Pancreas (tissue), 10 donors: Measurements from ENCODE around the gene CDH4. TPM values are rescaled to one million over a fixed set of nuclear protein-coding genes. Genes with fewer than 3 reads are reported as not detected.

Source experiments
- ATAC-seq, 4 donors: fragments of 200-7000 bp; cut with Tn5 transposase; one replicate each; pipeline versions ENCODE4 v1.8.0 to v1.9.1; 2020; ENCODE audit warnings: mild to moderate bottlenecking in 4 of 4, moderate library complexity in 4 of 4
- DNase-seq, 6 donors: peaks; one replicate each; pipeline ENCODE4 v3.0.0-alpha.2; 2020
- FAIRE-seq: peaks from 2 replicates; lab custom pipeline; 2012; peaks lifted over from hg19 to GRCh38; lab: Jason Lieb, UNC
- H3K27ac ChIP-seq, 4 donors: fragments of 200-600 bp; sonication (generic); 1 replicate in 3 of 4; 2 replicates in 1 of 4; pipeline versions ENCODE4 v1.5.0 to v1.8.0; 2020
- H3K27me3 ChIP-seq, 4 donors: fragments of 200-600 bp; one replicate each; pipeline ENCODE4 v1.8.0; 2021
- H3K36me3 ChIP-seq, 3 donors: fragments of 200-600 bp; sonication (generic) in 1 of 3; one replicate each; pipeline versions ENCODE4 v1.5.0 to v1.8.0; 2020 to 2021
- H3K4me1 ChIP-seq, 3 donors: fragments of 200-600 bp; one replicate each; pipeline ENCODE4 v1.8.0; 2021
- H3K4me3 ChIP-seq, 4 donors: fragments of 200-600 bp; sonication (generic) in 2 of 4; one replicate each; pipeline versions ENCODE4 v1.5.0 to v1.8.0; 2020 to 2021
- H3K9me3 ChIP-seq, 4 donors: fragments of 200-600 bp; one replicate each; pipeline ENCODE4 v1.8.0; 2021
- CTCF ChIP-seq, 4 donors: fragments of 200-600 bp; sonication (generic) in 3 of 4; IDR thresholded peaks; one replicate each; pipeline versions ENCODE4 v1.5.0 to v1.8.0; 2021; ENCODE audit warnings: antibody characterized with exemption in 4 of 4
- WGBS, 2 donors: extraction: QIAGEN DNeasy Blood & Tissue Kit; methylation state at CpG; one replicate each; pipeline ENCODE4 v1.1.7; 2013; 5-methylcytosine and 5-hydroxymethylcytosine counted together
- intact Hi-C, 3 donors: fragments of 100-400 bp; cut with DNase I; formaldehyde crosslinking; loops; one replicate each; pipeline versions ENCODE4 v1.11.1 to v1.14.2; 2022
- polyA plus RNA-seq, 2 donors: library from polyadenylated mRNA; stranded (reverse); fragments of 200-250 nt; gene quantifications; one replicate each; pipeline ENCODE4 v1.2.3, GENCODE V29; 2013
- total RNA-seq, 6 donors: library from RNA; stranded (reverse); fragmentation: NEBNext Ultra II Directional in 4 of 6; extraction: Animal tissue kit (Norgen Biotek cat#: 25700) in 4 of 6; gene quantifications; one replicate each; pipeline versions ENCODE4 v1.2.1 to v1.2.4, GENCODE V29; 2021 to 2023
- donor health status: healthy with polysubstance abuse.
- donor health status: DM: no; HTN: no; CAD: no; lungs with moderate emphysema.
- donor health status: DM: no; HTN: no; CAD: no.
- donor health status: control.
- donor health status: control.
- donor health status: Bipolar disorder and iron deficiency.
- donor health status: DM: yes; HTN: yes; CAD: no.
- donor health status: DM: no; HTN: no; CAD: no.
- donor health status: DM: no; HTN: no; CAD: no.
- donor health status: DM: yes; HTN: yes; CAD: no.

CDH4 gene
- total and polyA plus RNA-seq, 8 donors: 0.04 to 1.4 (median 0.27) TPM

DNA sequence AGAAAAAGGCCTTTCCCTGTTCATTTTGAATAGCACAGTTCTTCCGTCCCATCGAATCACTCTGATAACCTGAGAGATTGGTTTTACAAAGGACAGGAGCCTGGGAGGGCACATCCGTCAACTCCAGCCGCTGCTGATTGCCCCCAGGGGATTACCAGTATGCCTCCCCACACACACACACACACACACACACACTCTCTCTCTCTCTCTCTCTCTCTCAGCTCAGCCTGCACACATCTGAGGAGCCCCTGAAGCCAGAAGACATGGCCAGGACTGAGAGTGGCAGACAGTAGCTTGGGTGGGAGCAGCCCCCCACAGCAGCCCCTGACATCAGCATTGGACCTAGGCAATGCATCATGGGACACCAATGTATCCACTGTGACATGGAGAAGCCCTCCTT, 13.2 kb upstream of the CDH4 start:
- Histone ChIP-seq H3K36me3 (no peaks in the 10 kb centered on the region), H3K4me1 (no peaks in the 10 kb centered on the region), H3K4me3 (no peak overlapping the region), H3K27ac (no peak overlapping the region), H3K27me3 (no peaks in the 10 kb centered on the region), H3K9me3 (no peaks in the 10 kb centered on the region)
- no peak for TF ChIP-seq CTCF (IDR thresholded peaks at IDR 0.05)
- DNase-seq (no peak), FAIRE-seq (no peak), ATAC-seq (no peak)
- intact Hi-C loops: no loop called here
- 23 to 29% methylated on average over 4 of the region's 4 CpGs for WGBS, 2 donors

DNA sequence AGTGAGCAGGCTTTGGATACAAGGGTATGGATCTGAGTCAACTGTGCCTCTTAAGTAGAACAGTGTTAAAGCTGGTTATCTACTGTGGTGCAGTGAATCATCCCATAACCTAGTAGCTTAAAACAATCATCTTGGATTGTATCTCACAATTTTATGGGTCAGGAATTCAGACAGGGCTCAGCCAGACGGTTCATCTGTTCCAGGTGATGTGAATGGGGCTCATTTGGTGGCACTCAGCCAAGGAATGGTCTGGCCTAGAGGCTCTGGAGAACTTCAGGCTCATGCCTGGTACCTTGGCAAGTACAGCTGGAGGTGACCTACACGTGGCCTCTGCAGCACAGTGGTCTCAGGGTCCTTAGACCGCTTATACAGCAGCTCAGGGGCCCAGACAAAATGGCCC, 11.2 kb upstream of the CDH4 start:
- FAIRE-seq: no peak
- no peak for DNase-seq
- H3K27ac ChIP-seq: no peak overlapping the region
- no peaks in the 10 kb centered on the region for H3K4me1 ChIP-seq
- no peaks in the 10 kb centered on the region for H3K36me3 ChIP-seq
- no peak for ATAC-seq
- intact Hi-C loops: no loop called here
- H3K4me3 ChIP-seq: no peak overlapping the region
- no peaks in the 10 kb centered on the region for H3K9me3 ChIP-seq
- H3K27me3 ChIP-seq: no peaks in the 10 kb centered on the region
- no peak for TF ChIP-seq CTCF (IDR thresholded peaks at IDR 0.05)
- 38 to 51% methylated on average over 3 of the region's 3 CpGs for WGBS, 2 donors

- FAIRE-seq: no peak
- intact Hi-C loops: no loop called here
- 42 to 64% methylated on average over 8 of the region's 8 CpGs for WGBS, 2 donors
- TF ChIP-seq CTCF (IDR thresholded peaks at IDR 0.05): no peak
- Histone ChIP-seq H3K4me1 (no peaks in the 10 kb centered on the region), H3K27me3 (no peaks in the 10 kb centered on the region), H3K9me3 (no peaks in the 10 kb centered on the region), H3K4me3 (no peak overlapping the region), H3K36me3 (no peaks in the 10 kb centered on the region), H3K27ac (no peak overlapping the region)
- no peak for ATAC-seq
- DNase-seq: no peak
These were observed 7.8 kb upstream of the CDH4 start for GRCh38 chr20:61244213-61244612.

DNA sequence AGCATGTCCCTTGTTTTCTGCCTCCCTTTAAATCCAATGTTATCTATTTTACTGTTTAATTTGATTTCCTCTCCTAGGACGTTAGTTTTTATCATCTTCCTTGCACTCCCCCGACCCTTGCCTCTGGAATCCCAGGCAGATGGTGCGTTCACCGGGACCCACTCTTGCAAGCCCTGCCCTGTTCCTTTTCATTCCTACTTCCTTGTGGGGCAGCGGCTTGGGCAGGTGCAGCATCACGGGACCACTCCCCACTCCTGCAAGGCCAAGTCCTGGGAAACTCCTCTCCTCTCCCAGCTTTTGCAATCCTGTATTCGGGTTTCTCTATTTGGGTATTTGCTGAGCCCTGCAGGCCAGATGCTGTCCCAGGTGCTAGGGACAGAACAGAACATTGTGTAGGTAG, 5.8 kb upstream of the CDH4 start:
- no peak for TF ChIP-seq CTCF (IDR thresholded peaks at IDR 0.05)
- no peaks in the 10 kb centered on the region for H3K9me3 ChIP-seq
- no peak overlapping the region for H3K4me3 ChIP-seq
- H3K27me3 ChIP-seq: peaks cover 0 to 7% (median under 1%) of the 10 kb centered on the region in 4 donors
- DNase-seq (no peak), FAIRE-seq (no peak), ATAC-seq (no peak)
- no peaks in the 10 kb centered on the region for H3K36me3 ChIP-seq
- no peaks in the 10 kb centered on the region for H3K4me1 ChIP-seq
- WGBS, 2 donors: 30 to 34% methylated on average over 7 of the region's 7 CpGs
- intact Hi-C loops: no loop called here
- no peak overlapping the region for H3K27ac ChIP-seq

DNA sequence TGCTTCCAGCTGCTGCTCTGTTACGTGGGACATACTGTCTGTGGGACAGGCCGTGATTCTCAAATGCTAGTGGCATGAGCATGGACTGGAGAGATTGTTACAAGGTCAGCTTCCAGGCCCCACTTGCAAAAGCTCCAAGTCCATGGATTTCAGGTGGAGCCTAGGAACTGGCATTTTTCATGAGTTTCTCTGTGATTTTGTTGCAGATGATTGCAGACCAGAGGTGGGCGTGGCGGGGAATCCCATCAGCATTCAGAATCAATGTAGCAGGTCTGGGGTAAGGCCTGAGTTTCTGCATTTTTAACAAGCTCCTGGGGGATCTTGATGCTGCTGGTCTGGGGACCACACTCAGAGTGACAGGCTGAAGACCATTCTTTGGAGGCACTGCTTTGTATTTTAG, 2.4 kb upstream of the CDH4 start:
- no peak overlapping the region for H3K4me3 ChIP-seq
- ATAC-seq (no peak), FAIRE-seq (no peak), DNase-seq (no peak)
- H3K9me3 ChIP-seq: no peaks in the 10 kb centered on the region
- no peak for TF ChIP-seq CTCF (IDR thresholded peaks at IDR 0.05)
- intact Hi-C loops: no loop called here
- no peak overlapping the region for H3K27ac ChIP-seq
- H3K27me3 ChIP-seq: peaks cover 0 to 18% (median 2%) of the 10 kb centered on the region in 4 donors
- H3K36me3 ChIP-seq: no peaks in the 10 kb centered on the region
- no peaks in the 10 kb centered on the region for H3K4me1 ChIP-seq
- 81 to 88% methylated on average over 4 of the region's 4 CpGs for WGBS, 2 donors
